Activated CD8-positive, alpha-beta memory T cell treated with anti-CD3 and anti-CD28 coated beads, Interleukin-2, amount 50 U/mL, for 24 hours (primary cell): ENCODE measurements around the gene GLYR1.
A peak's percentile ranks its signal among the peaks of the same experiment; 100 is the strongest.
"Not testable (repeated sequence)": the region's sequence is repeated elsewhere in the genome, so short reads cannot be mapped to it uniquely, and the experiment has no call there.

ENCODE experiments used
- DNase-seq: peaks from one replicate; pipeline ENCODE4 v3.0.0-alpha.2; 2020; ENCODE audit errors: extremely low read depth

The GLYR1 gene

GRCh38 chr16:4788910-4789309, 58.2 kb downstream of the GLYR1 start:
- DNase-seq = no peak

GRCh38 chr16:4788489-4788889, 58.6 kb downstream of the GLYR1 start:
- DNase-seq = no peak

GRCh38 chr16:4787627-4788482, 59.2 kb downstream of the GLYR1 start, which contains the start of gene SEPTIN12:
TSS of gene SEPTIN12 (minus strand) at chr16:4788345. CDS start at chr16:4787645, 700 bp downstream.
- DNase-seq = no peak

GRCh38 chr16:4787068-4787467, 60.0 kb downstream of the GLYR1 start:
- no peak for DNase-seq

- DNase-seq = no peak
Observed at GRCh38 chr16:4785758-4786433, 61.2 kb downstream of the GLYR1 start.

- DNase-seq = not testable (repeated sequence)
Observed at GRCh38 chr16:4784444-4784987, 62.6 kb downstream of the GLYR1 start.

GRCh38 chr16:4783951-4784336, 63.1 kb downstream of the GLYR1 start:
- no peak for DNase-seq

GRCh38 chr16:4783251-4783950, 63.7 kb downstream of the GLYR1 start:
- no peak for DNase-seq

- DNase-seq = no peak
Observed at GRCh38 chr16:4780235-4780634, 66.9 kb downstream of the GLYR1 start.

GRCh38 chr16:4778050-4778392, 69.1 kb downstream of the GLYR1 start:
- DNase-seq = no peak

- no peak for DNase-seq
Observed at GRCh38 chr16:4777339-4778049, 69.6 kb downstream of the GLYR1 start.

GRCh38 chr16:4776141-4776705, 70.9 kb downstream of the GLYR1 start:
- no peak for DNase-seq

- no peak for DNase-seq
Observed at GRCh38 chr16:4775005-4775404, 72.1 kb downstream of the GLYR1 start.

- DNase-seq = no peak
Observed at GRCh38 chr16:4772351-4772750, 74.7 kb downstream of the GLYR1 start.

- no peak for DNase-seq
Observed at GRCh38 chr16:4771646-4772045, 75.4 kb downstream of the GLYR1 start.

GRCh38 chr16:4769306-4769638, 77.8 kb downstream of the GLYR1 start:
- no peak for DNase-seq

GRCh38 chr16:4768549-4769305, 78.4 kb downstream of the GLYR1 start:
- DNase-seq = peak; percentile 82

- DNase-seq = no peak
Observed at GRCh38 chr16:4767872-4768548, 79.1 kb downstream of the GLYR1 start.

GRCh38 chr16:4766875-4767628, 80.0 kb downstream of the GLYR1 start, which contains the start of gene ZNF500:
TSS of gene ZNF500 (minus strand) at chr16:4767162. CDS start at chr16:4765978, 1,184 bp downstream.
- peak; percentile 94 for DNase-seq
